Cardiac muscle cell (in vitro differentiated cells and primary cell): Measurements from ENCODE around the gene TRIM44. TPM values are rescaled to one million over a fixed set of nuclear protein-coding genes. Genes with fewer than 3 reads are reported as not detected.
"Not testable (repeated sequence)": the region's sequence is repeated elsewhere in the genome, so short reads cannot be mapped to it uniquely, and the experiment has no call there.

Source experiments
- DNase-seq, 2 donors: peaks; one replicate each; pipeline versions ENCODE4 v3.0.0 to v3.0.0-alpha.2; 2010 to 2017; ENCODE audit warnings: low read depth in 1 of 2, low spot score in 1 of 2
- H3K27ac ChIP-seq: fragments of 200-600 bp; sonication (generic); 2 replicates; pipeline ENCODE4 v1.5.1; 2016
- H3K27me3 ChIP-seq: fragments of 200-600 bp; sonication (generic); 2 replicates; pipeline ENCODE4 v1.6.0; 2016; ENCODE audit warnings: control low read depth
- H3K36me3 ChIP-seq: fragments of 200-600 bp; sonication (generic); 2 replicates; pipeline ENCODE4 v1.5.1; 2016; ENCODE audit warnings: control low read depth
- H3K4me1 ChIP-seq: fragments of 200-600 bp; sonication (generic); 2 replicates; pipeline ENCODE4 v1.8.1; 2017; ENCODE audit warnings: low read depth, mild to moderate bottlenecking, mixed run types
- H3K4me3 ChIP-seq: fragments of 200-600 bp; sonication (generic); 2 replicates; pipeline ENCODE4 v1.5.1; 2016; ENCODE audit warnings: mild to moderate bottlenecking
- H3K9me3 ChIP-seq: fragments of 200-600 bp; sonication (generic); 2 replicates; pipeline ENCODE4 v1.5.1; 2017; ENCODE audit warnings: low read depth, mild to moderate bottlenecking, control low read depth
- polyA plus RNA-seq: library from polyadenylated mRNA; unstranded; fragments of >200 nt; fragmentation: Nextera tagmentation; extraction: Ambion mirVana; gene quantifications from 2 replicates; pipeline ENCODE4 v1.2.1, GENCODE V29; 2016
- total RNA-seq: library from RNA; depleted of rRNA; stranded (reverse); fragments of >200 nt; gene quantifications from 2 replicates; pipeline ENCODE4 v1.2.3, GENCODE V29; 2016
- TF ChIP-seq, protein P1 (sequence below): IDR thresholded peaks from 2 replicates; pipeline ENCODE4 v1.5.1; 2012; ENCODE audit warnings: low read depth, mild to moderate bottlenecking, low read length

Gene TRIM44
- total and polyA plus RNA-seq, 2 experiments from 2014 or later: 19.2 to 45.7 TPM

DNA sequence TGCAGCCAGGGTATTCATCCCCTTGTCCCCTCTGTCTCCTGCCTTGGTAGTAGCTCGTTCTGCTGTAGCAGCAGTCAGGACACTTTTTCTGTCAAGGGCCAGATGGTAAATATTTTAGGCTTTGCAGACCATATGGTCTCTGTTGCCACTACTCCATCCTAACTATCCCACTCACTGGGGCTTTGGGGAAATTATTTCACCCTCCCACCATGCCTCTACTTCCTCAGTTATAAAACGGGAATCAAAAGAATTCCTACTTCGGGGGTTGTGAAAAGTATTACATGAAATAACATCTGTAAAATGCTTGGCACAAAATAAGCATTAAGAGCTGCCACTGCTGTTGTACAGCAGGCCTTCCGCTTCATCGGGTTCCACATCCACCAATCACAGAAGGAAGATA lies 191.4 kb downstream of the TRIM44 start:
- Histone ChIP-seq H3K4me3 (no peak overlapping the region), H3K4me1 (no peaks in the 10 kb centered on the region), H3K36me3 (no peaks in the 10 kb centered on the region), H3K27me3 (peaks cover 2% of the 10 kb centered on the region), H3K27ac (no peak overlapping the region), H3K9me3 (no peaks in the 10 kb centered on the region)
- no peak for DNase-seq
- TF ChIP-seq, protein P1, sequence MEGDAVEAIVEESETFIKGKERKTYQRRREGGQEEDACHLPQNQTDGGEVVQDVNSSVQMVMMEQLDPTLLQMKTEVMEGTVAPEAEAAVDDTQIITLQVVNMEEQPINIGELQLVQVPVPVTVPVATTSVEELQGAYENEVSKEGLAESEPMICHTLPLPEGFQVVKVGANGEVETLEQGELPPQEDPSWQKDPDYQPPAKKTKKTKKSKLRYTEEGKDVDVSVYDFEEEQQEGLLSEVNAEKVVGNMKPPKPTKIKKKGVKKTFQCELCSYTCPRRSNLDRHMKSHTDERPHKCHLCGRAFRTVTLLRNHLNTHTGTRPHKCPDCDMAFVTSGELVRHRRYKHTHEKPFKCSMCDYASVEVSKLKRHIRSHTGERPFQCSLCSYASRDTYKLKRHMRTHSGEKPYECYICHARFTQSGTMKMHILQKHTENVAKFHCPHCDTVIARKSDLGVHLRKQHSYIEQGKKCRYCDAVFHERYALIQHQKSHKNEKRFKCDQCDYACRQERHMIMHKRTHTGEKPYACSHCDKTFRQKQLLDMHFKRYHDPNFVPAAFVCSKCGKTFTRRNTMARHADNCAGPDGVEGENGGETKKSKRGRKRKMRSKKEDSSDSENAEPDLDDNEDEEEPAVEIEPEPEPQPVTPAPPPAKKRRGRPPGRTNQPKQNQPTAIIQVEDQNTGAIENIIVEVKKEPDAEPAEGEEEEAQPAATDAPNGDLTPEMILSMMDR: no peak

DNA sequence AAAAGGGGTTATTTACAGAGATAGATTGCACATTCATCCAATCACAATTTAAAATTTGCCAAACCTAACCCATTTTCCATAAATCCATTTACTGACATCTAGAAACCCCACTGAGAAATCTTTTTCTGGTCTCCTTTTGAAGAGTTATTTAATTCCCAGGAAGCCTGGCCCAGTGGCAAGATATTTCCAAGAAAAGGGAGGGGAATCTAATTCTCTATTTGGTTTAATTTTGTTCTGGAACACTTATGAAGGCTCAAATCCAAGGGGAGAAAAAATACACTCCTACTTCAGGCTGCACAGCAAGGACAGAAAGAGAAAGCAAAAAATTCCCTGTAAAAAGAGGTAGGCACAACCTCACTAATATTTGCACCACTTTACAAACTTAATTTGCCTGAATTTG lies 193.1 kb downstream of the TRIM44 start:
- Histone ChIP-seq H3K4me3 (no peak overlapping the region), H3K27ac (no peak overlapping the region), H3K36me3 (no peaks in the 10 kb centered on the region), H3K4me1 (no peaks in the 10 kb centered on the region), H3K9me3 (no peaks in the 10 kb centered on the region), H3K27me3 (peaks cover 2% of the 10 kb centered on the region)
- TF ChIP-seq, protein P1: no peak
- no peak for DNase-seq

DNA sequence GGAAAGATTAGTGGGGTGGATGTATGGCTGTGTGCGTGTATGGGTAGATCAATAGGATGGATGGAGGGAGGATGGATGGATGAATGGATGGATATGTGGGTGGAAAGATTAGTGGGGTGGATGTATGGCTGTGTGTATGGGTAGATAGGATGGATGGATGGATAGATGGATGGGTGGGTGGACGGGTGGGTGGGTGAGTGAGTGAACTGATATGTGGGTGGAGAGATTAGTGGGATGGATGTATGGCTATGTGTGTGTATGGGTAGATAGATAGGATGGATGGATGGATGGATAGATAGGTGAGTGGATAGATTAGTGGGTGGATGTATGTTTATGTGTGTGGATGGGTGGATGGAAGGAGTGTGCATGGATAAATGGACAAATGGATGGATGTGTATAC lies 193.7 kb downstream of the TRIM44 start:
- no peak for DNase-seq
- TF ChIP-seq, protein P1: no peak
- no peak overlapping the region for H3K27ac ChIP-seq

DNA sequence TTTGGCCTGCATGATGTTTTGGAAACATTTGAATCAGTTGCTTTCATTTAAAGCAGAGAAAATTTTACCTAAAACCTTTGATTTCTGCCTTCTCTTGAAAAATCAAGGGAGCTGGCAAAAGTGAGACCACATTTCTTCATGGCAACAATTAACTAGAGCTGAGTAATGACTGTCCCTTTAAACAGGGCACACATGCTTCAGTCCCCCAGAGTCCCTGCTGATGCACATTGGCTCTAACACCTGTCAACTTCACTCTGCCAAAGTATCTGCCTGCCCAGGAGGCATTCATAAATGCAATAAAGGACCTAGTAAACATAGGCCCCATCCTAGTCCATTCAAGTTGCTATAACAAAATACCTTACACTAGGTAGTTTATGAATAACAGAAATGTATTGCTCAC lies 194.2 kb downstream of the TRIM44 start:
- TF ChIP-seq, protein P1: no peak
- no peak overlapping the region for H3K27ac ChIP-seq
- peaks cover 2% of the 10 kb centered on the region for H3K27me3 ChIP-seq
- no peaks in the 10 kb centered on the region for H3K4me1 ChIP-seq
- no peak for DNase-seq
- no peak overlapping the region for H3K4me3 ChIP-seq
- no peaks in the 10 kb centered on the region for H3K9me3 ChIP-seq
- H3K36me3 ChIP-seq: no peaks in the 10 kb centered on the region

More for the DNA sequence above, 193.7 kb downstream of the TRIM44 start:
- Histone ChIP-seq H3K27me3 (peaks cover 2% of the 10 kb centered on the region), H3K36me3 (no peaks in the 10 kb centered on the region), H3K4me3 (no peak overlapping the region), H3K4me1 (no peaks in the 10 kb centered on the region), H3K9me3 (no peaks in the 10 kb centered on the region)

DNA sequence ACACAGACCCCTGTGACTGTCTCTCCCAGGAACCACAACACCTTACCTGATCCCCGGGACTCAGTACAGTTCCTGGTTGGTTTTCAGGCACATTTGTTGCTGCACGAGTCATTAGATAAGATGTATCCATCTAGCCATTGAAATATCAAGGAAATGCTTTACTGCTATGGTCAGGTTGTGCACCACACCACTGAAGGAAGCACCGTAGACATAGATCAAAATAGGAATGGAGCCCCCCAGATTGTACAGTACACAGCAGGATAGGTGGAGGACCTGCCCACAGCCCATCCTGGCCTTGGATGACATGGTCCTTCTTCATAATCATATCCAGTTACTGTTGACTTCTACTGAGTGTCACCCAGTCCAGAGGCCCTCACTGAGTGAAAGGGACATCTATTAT lies 195.3 kb downstream of the TRIM44 start:
- Histone ChIP-seq H3K27me3 (peaks cover 2% of the 10 kb centered on the region), H3K9me3 (no peaks in the 10 kb centered on the region), H3K4me3 (no peak overlapping the region), H3K27ac (no peak overlapping the region), H3K36me3 (no peaks in the 10 kb centered on the region), H3K4me1 (no peaks in the 10 kb centered on the region)
- TF ChIP-seq, protein P1: no peak
- DNase-seq: no peak

DNA sequence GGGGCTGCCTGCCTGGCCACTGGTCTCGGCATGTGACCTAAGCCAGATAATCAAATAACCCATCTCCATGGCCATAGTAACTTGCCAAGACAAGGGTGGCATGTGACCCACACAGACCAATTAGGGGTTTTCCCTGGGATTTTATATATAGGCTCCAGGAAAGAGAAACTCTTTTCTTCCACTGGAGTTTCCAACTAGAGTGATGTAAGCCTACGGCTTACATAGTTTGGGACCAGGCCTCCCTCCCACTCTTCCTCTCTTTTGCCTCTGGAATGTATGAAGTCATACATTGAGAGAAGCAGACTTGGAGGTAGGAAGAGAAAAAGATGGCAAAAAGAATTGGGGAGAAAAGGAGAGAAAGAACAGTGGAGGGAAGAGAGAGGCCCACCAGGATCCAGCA lies 196.7 kb downstream of the TRIM44 start:
- Histone ChIP-seq H3K4me1 (no peaks in the 10 kb centered on the region), H3K4me3 (no peak overlapping the region), H3K9me3 (no peaks in the 10 kb centered on the region), H3K36me3 (no peaks in the 10 kb centered on the region), H3K27ac (no peak overlapping the region), H3K27me3 (peaks cover 2% of the 10 kb centered on the region)
- peak in 1 of 2 donors; percentile 33 for DNase-seq
- TF ChIP-seq, protein P1: no peak

DNA sequence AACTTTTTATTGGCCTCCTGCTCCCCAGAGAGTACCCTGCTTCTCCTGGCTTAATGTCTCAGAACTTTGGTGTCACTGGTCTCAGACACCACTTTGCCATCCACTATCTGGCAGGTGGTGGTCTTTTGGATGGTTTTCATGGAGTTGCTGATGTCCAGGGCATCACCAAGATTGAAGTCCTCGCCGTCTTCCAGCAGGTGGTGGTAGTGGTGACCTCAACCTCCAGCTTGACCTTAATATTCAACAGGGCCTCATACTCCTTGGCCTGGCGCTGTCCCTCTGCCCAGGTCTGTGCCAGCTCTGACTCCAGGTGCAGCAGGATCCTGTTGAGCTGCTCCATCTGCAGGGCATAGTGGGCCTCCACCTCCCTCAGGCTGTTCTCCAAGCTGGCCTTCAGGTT lies 197.6 kb downstream of the TRIM44 start:
- not testable (repeated sequence) for H3K4me3 ChIP-seq, H3K27me3 ChIP-seq, DNase-seq, H3K36me3 ChIP-seq, H3K9me3 ChIP-seq, H3K4me1 ChIP-seq, H3K27ac ChIP-seq
